ACC112 (cell line): Measurements from ENCODE around the gene TMED3.
"Not testable (repeated sequence)": the region's sequence is repeated elsewhere in the genome, so short reads cannot be mapped to it uniquely, and the experiment has no call there.

ENCODE experiments used
- H2AFZ ChIP-seq: fragments of 200-600 bp; sonication (generic); one replicate; pipeline ENCODE4 v1.6.0; 2017; ENCODE audit warnings: antibody characterized with exemption, low read length; ENCODE audit not compliant: unreplicated experiment
- H3K27ac ChIP-seq: fragments of 200-600 bp; sonication (generic); 2 replicates; pipeline ENCODE4 v1.5.1; 2014; ENCODE audit warnings: low read depth, mild to moderate bottlenecking, antibody characterized with exemption, low read length, moderate library complexity
- H3K27me3 ChIP-seq: fragments of 200-600 bp; sonication (generic); 2 replicates; pipeline ENCODE4 v1.6.1; 2014; ENCODE audit warnings: mild to moderate bottlenecking, antibody characterized with exemption, low read length, moderate library complexity, mixed read lengths; ENCODE audit not compliant: insufficient read depth
- H3K36me3 ChIP-seq: fragments of 200-600 bp; sonication (generic); 2 replicates; pipeline ENCODE4 v1.6.1; 2016; ENCODE audit warnings: mild to moderate bottlenecking, antibody characterized with exemption, low read length, moderate library complexity, mixed read lengths; ENCODE audit not compliant: insufficient read depth
- H3K4me1 ChIP-seq: fragments of 200-600 bp; sonication (generic); one replicate; pipeline ENCODE4 v1.6.1; 2016; ENCODE audit warnings: low read length, mixed read lengths; ENCODE audit not compliant: insufficient read depth, unreplicated experiment, control insufficient read depth
- H3K4me3 ChIP-seq: fragments of 200-600 bp; sonication (generic); 2 replicates; pipeline ENCODE4 v1.5.1; 2014; ENCODE audit warnings: mild to moderate bottlenecking, low read depth, low read length
- H3K79me2 ChIP-seq: fragments of 200-600 bp; sonication (generic); one replicate; pipeline ENCODE4 v1.6.0; 2016; ENCODE audit warnings: low read length; ENCODE audit not compliant: control insufficient read depth, unreplicated experiment, insufficient read depth

The TMED3 gene

DNA sequence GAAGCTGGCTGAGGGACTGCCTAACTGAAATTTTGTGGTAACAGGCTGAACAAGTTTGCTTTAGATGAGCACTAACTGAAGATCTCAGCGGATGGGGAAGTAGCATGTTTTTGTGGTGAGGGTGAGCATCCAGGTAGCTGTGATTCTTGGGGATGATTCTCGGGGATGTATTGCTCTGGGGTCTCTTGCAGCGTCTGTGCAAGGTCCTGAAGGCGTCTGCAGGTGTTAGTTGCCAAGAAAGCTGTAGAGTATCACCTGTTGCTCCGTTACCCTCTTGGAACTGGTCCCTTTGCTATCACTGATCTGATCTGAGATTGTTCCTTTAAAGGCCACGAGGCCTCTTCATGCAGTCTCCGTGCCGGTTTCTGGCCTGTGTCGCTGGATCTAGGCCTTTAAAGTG, 6.0 kb downstream of the TMED3 start:
- H3K4me3 ChIP-seq: no peak overlapping the region
- peaks cover 34% of the 10 kb centered on the region for H3K79me2 ChIP-seq
- peaks cover 42% of the 10 kb centered on the region for H3K36me3 ChIP-seq
- no peak overlapping the region for H2AFZ ChIP-seq
- H3K4me1 ChIP-seq: peaks cover 10% of the 10 kb centered on the region
- no peaks in the 10 kb centered on the region for H3K27me3 ChIP-seq
- H3K27ac ChIP-seq: no peak overlapping the region

DNA sequence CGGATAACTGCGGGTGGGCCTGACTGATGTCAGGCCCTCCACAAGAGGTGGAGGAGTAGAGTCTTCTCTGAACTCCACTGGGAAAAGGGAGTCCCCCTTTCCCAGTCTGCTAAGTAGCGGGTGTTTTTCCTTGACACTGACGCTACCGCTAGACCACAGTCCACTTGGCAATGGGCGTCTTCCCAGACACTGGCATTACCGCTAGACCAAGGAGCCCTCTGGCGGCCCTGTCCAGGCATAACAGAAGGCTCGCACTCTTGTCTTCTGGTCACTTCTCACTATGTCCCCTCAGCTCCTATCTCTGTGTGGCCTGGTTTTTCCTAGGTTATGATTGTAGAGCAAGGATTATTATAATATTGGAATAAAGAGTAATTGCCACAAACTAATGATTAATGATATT, 9.1 kb downstream of the TMED3 start:
- not testable (repeated sequence) for H3K4me1 ChIP-seq, H3K79me2 ChIP-seq, H2AFZ ChIP-seq, H3K27me3 ChIP-seq, H3K27ac ChIP-seq, H3K4me3 ChIP-seq
- H3K36me3 ChIP-seq: peaks cover 33% of the 10 kb centered on the region

DNA sequence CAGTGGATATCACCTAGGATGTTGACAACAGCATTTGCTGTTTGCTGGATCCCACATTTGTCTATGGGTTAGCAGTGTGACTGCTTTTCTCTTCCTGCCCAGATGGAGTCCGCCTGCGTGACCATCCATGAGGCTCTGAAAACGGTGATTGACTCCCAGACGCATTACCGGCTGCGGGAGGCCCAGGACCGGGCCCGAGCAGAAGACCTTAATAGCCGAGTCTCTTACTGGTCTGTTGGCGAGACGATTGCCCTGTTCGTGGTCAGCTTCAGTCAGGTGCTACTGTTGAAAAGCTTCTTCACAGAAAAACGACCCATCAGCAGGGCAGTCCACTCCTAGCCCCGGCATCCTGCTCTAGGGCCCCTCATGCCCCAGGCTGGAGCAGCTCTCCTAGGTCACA, 11.0 kb downstream of the TMED3 start:
- Histone ChIP-seq H2AFZ (no peak overlapping the region), H3K79me2 (peaks cover 8% of the 10 kb centered on the region), H3K27me3 (no peaks in the 10 kb centered on the region), H3K36me3 (peaks cover 22% of the 10 kb centered on the region), H3K27ac (no peak overlapping the region), H3K4me1 (no peaks in the 10 kb centered on the region), H3K4me3 (no peak overlapping the region)

DNA sequence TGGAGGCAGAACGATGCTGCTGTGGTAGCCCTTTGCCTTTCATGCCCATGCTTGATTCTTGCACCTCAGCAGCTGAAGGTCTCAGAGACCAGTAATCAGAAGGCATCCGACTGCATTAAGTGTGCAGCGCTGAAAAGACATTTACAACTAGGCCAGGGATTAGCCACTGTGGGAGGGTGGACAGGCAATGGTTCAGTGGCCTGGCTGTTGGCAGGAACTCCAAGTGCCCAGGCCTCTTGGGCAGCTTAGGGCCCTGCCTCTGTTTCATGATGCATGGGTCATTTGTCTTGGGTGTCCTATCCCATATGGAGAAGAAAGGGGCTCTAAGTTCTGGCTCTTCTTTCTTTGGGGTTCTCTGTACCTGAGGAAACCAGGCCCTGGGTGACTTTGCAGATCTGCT, 11.4 kb downstream of the TMED3 start:
- no peak overlapping the region for H3K4me3 ChIP-seq
- no peaks in the 10 kb centered on the region for H3K27me3 ChIP-seq
- no peaks in the 10 kb centered on the region for H3K4me1 ChIP-seq
- peaks cover 5% of the 10 kb centered on the region for H3K79me2 ChIP-seq
- H2AFZ ChIP-seq: no peak overlapping the region
- no peak overlapping the region for H3K27ac ChIP-seq
- H3K36me3 ChIP-seq: peaks cover 22% of the 10 kb centered on the region

DNA sequence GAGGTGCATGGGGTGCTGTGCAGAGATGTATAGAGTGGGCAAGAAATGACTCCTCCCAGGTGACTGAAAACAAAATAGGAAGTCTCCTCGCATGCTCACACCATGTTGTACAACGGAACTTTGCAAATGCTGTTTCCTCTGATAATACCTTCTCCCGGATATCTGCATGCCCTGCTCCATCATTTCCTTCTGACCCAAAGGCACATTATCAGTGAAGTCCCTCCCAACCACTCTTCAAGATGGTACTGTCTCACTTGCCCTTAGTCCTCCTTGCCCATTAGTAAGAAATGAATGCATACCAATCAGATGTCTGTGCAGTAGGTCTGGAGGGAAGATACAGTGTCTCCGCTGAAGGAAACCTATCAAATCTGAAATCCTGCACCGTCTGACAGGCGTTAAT, 12.0 kb downstream of the TMED3 start:
- Histone ChIP-seq H3K4me3 (no peak overlapping the region), H3K36me3 (peaks cover 22% of the 10 kb centered on the region), H3K79me2 (peaks cover 4% of the 10 kb centered on the region), H3K27me3 (no peaks in the 10 kb centered on the region), H3K27ac (no peak overlapping the region), H3K4me1 (no peaks in the 10 kb centered on the region), H2AFZ (no peak overlapping the region)

DNA sequence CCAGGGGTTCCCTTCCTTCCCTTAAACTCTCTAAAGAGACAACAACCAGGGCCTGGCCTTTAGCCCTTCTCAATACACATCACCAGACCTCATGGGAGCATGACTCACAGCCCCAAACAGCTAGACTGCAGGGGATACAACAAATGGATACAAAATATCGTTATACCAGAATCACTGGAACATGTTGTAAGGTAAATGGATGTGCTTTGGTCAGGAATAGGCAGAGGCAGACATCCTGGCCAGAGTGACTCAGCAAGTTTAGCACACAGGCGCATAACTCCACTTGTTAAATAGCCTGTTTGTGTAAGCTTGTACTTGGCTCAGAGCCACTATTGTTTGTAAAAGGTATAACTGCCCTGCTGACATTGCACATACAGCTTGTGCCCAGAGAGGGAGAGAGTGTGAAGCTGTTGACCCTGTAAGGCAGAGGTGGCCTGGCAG, 18.3 kb downstream of the TMED3 start:
- H3K27ac ChIP-seq: peak overlapping the region; percentile 87
- no peak overlapping the region for H2AFZ ChIP-seq
- no peaks in the 10 kb centered on the region for H3K36me3 ChIP-seq

DNA sequence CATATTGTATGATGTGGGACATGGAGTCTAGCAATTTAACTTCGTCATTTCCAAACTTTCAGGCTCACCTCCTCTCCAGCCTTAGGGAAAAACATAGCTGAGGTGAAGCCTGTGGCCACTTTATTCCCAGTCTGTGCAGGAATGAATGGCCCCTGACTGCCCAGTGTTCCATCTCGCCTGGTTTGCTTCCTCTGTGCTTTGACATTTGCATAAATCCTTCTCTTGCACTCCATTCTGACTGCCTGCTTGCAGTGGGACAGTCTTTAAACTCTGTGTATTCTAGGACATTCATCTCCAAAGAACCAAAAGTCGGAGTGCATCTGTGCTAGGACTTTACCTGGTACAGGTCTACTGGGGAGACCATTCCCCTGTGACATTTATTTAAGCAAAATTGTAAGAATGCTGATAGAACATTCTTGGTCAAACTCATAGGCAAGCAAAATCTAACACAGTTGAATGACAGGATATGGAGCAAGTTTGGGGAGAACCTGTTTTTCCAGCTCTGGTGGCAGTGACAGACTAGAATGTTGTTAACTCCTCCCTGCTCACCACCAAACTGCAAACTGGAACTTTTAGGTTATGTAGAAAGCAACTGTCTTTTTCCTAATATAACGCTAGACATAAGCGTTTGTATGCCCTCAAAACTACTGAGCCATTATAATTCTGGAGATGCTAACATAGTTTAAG, 22.1 kb downstream of the TMED3 start:
- no peaks in the 10 kb centered on the region for H3K36me3 ChIP-seq
- no peak overlapping the region for H2AFZ ChIP-seq
- no peaks in the 10 kb centered on the region for H3K27me3 ChIP-seq
- H3K27ac ChIP-seq: no peak overlapping the region
- H3K79me2 ChIP-seq: no peaks in the 10 kb centered on the region
- H3K4me3 ChIP-seq: no peak overlapping the region
- H3K4me1 ChIP-seq: peaks cover 14% of the 10 kb centered on the region

More for the DNA sequence above, 18.3 kb downstream of the TMED3 start:
- H3K79me2 ChIP-seq: no peaks in the 10 kb centered on the region
- H3K4me1 ChIP-seq: peaks cover 14% of the 10 kb centered on the region
- H3K27me3 ChIP-seq: no peaks in the 10 kb centered on the region
- no peak overlapping the region for H3K4me3 ChIP-seq

DNA sequence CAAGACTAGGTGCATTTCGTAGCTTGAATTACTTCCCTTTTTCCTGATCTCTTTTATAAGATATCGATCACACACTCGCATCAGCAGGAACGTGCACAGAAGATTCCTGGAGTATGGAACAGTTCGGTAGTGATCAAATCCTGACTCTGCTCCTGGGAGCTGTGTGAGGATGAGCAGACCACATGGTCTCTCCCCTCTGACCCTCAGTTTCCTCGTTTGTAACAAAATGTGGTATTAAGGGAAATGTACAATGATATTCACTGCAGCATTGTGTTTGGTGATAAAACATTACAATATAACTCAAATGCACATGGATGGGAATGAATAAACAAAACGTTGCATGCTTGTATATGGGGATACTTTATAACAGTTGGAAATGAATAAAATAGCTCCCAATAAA, 26.7 kb downstream of the TMED3 start:
- Histone ChIP-seq H3K27ac (no peak overlapping the region), H2AFZ (no peak overlapping the region), H3K27me3 (no peaks in the 10 kb centered on the region), H3K4me1 (no peaks in the 10 kb centered on the region), H3K36me3 (no peaks in the 10 kb centered on the region), H3K4me3 (no peak overlapping the region), H3K79me2 (no peaks in the 10 kb centered on the region)

DNA sequence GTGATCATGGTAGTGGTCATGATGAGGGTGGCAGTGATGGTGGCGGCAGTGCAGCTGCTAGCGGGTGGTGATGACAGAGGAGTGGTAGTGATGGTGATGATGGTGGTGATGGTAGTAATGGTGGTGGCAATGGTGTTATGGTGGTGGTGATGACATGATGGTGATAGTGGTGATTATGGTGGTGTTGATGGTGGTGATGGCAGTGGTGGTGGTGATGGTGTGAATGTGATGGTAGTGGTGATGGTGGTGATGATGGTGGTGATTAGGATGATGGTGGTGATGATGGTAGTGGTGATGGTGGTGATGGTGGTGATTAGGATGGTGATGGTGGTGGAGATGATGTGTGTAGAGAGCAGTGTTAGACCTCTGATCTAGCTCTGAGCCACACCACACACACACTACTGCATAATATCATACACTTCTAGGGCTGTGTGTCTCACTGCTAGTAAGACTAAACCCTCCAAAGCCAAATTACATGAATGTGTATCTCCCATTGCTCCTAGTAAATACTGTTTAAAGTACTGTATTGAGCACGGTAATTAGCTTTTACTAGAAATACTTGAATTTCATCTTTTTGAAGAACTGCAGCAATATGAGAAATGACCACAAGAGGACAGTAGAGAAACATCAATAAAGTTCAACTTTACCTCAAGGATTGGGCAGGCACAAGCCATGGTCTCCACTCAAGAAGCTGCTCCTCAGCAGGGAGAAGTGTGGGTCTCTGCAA, 28.8 kb downstream of the TMED3 start:
- no peaks in the 10 kb centered on the region for H3K36me3 ChIP-seq
- H3K4me3 ChIP-seq: no peak overlapping the region
- no peaks in the 10 kb centered on the region for H3K27me3 ChIP-seq
- H3K27ac ChIP-seq: no peak overlapping the region
- no peaks in the 10 kb centered on the region for H3K79me2 ChIP-seq
- no peaks in the 10 kb centered on the region for H3K4me1 ChIP-seq
- no peak overlapping the region for H2AFZ ChIP-seq

DNA sequence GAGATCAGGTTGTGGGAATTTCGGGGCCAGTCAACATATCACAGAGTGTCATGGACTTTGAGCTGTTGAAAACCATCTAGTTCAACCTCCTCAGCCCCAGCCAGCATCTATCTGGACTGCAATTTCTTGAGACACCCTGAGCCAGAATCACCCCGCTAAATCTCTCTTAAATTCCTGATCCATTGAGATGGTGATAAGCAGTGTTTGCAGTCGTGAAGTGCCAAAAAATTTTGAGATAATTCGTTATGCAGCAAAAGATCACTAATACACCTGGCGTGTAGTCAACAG, 29.3 kb downstream of the TMED3 start:
- Histone ChIP-seq H3K4me3 (no peak overlapping the region), H3K79me2 (no peaks in the 10 kb centered on the region), H3K36me3 (no peaks in the 10 kb centered on the region), H3K27me3 (no peaks in the 10 kb centered on the region), H3K4me1 (no peaks in the 10 kb centered on the region), H2AFZ (no peak overlapping the region), H3K27ac (no peak overlapping the region)

DNA sequence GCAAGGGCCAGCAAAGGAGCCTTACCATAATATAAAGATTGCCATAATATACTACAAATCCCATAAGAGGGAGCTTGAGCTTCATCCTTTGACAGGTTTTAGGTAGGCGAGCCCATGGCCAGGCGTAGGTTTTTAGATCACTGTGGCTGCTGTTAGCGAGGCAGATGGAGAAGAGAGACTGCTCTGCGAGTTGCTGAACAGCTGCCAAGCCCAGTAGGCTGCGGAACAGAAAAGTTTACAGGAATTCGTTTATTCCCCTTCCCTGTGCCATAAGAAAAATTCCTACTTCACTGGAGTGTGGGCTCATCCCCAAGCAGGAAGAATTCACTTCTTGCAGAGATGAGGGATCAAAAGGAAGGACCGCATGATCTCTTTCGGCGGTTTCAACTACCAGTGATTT, 30.5 kb downstream of the TMED3 start:
- no peak overlapping the region for H3K27ac ChIP-seq
- H3K4me3 ChIP-seq: no peak overlapping the region
- H3K36me3 ChIP-seq: no peaks in the 10 kb centered on the region
- H2AFZ ChIP-seq: no peak overlapping the region
- H3K4me1 ChIP-seq: no peaks in the 10 kb centered on the region
- no peaks in the 10 kb centered on the region for H3K27me3 ChIP-seq
- H3K79me2 ChIP-seq: no peaks in the 10 kb centered on the region
